ENCODE results near the gene RASA2. TPM values are rescaled to one million over a fixed set of nuclear protein-coding genes. Genes with fewer than 3 reads are reported as not detected.

RASA2 gene
- total and polyA plus RNA-seq, 2 of the 4 experiments (the other 2 are of a cell fraction) = 6.1 to 14.0 TPM

DNA sequence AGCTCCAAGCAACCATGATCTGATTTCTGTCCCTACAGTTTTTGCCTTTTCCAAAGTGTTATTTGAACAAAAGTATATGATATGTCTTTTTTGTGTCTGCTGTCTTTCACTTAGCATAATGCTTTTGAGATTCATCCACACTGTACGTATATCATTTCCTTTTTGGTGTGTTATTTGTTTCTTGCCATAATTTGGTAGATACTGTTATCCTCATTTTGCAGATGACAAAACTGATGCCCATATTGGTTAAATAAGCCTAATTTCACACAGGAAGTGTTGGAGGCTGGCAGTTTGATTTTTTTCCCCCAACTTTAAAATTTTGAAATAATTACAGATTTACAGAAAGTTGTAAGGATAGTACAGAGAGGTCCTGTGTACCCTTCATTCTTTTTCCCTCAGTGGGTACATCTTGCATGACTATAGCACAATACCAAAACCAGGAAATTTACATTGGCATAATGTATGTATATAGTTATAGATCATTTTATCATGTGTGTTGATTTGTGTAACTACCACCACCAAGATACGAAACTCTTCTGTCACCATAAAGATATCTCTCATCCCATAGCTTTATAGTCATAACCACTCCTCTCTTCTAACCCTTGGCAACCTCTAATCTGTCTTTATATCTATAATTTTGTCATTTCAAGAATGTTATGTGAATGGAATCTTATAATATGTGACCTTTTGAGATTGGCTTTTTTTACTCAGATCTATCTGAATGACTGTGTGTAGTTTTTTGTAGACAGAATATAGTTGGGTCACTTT lies 55.6 kb downstream of the RASA2 start:
- Histone ChIP-seq H3K23ac (ENCODE audit: low read depth, low read length) (no peak overlapping the region), H3K4me2 (ENCODE audit: low read depth, low read length) (no peak overlapping the region), H2BK120ac (ENCODE audit: low read depth, low read length) (no peak overlapping the region), H4K91ac (ENCODE audit: insufficient read depth, low read depth, low read length) (no peak overlapping the region), H3K4me1 (ENCODE audit: control insufficient read depth, insufficient read depth, low read length) (peaks cover 2% of the 10 kb centered on the region; the same call in 1 of the 2 replicates), H2AK5ac (ENCODE audit: low read depth, low read length) (no peak overlapping the region), H2AFZ (replicated peaks; ENCODE audit: low read length, poor library complexity) (no peak overlapping the region), H4K20me1 (ENCODE audit: insufficient read depth, low read length) (no peaks in the 10 kb centered on the region), H3K9me1 (ENCODE audit: insufficient read depth, low read length) (no peaks in the 10 kb centered on the region), H3K4me3 (ENCODE audit: insufficient read depth, low read depth, low read length) (no peak overlapping the region), H2BK15ac (ENCODE audit: low read depth, low read length) (no peak overlapping the region), H3K36me3 (ENCODE audit: control insufficient read depth, insufficient read depth, low read length) (peaks cover 11% of the 10 kb centered on the region), H3K27ac (ENCODE audit: insufficient read depth, low read length) (no peak overlapping the region), H3K4ac (ENCODE audit: low read depth, low read length) (no peak overlapping the region), H4K8ac (ENCODE audit: low read depth in 2 of 2, low read length in 2 of 2) (no peak overlapping the region), H3K79me1 (ENCODE audit: low read depth in 1 of 2, low read length in 2 of 2) (peaks cover 25 to 32% of the 10 kb centered on the region in 2 experiments), H3K9me3 (ENCODE audit: control insufficient read depth, insufficient read depth, low read length) (peaks cover 4% of the 10 kb centered on the region), H3K18ac (ENCODE audit: low read depth, low read length) (no peak overlapping the region), H3K9ac (ENCODE audit: low read depth, low read length) (no peak overlapping the region), H2BK20ac (ENCODE audit: low read depth, low read length) (no peak overlapping the region), H3K56ac (ENCODE audit: extremely low read depth, insufficient read depth, low read length) (no peak overlapping the region), H3K14ac (replicated peaks; ENCODE audit: low read depth, low read length) (no peak overlapping the region), H3K27me3 (ENCODE audit: control insufficient read depth, insufficient read depth, low read length) (no peaks in the 10 kb centered on the region), H2AK9ac (replicated peaks; ENCODE audit: low read depth, low read length, poor library complexity) (no peak overlapping the region), H2BK5ac (ENCODE audit: low read depth, low read length, poor library complexity, severe bottlenecking) (no peak overlapping the region), H4K5ac (ENCODE audit: low read depth, low read length) (no peak overlapping the region)
- BruUV-seq (replicated peaks) = no TSS peak
- POLR2A ChIA-PET (ENCODE audit: unreplicated experiment) = no interaction called here
- DNase-seq = no peak
- ATAC-seq (ENCODE audit: low read depth) = no peak
- intact Hi-C loops (cut with micrococcal nuclease) (no loop called here), dilution Hi-C loops (cut with HindIII; ENCODE audit: low sequenced_read_pairs, unreplicated experiment) (no loop called here), in situ Hi-C loops (cut with MboI; ENCODE audit: low sequenced_read_pairs) (loop anchor here (10.0 kb wide), 1 partner anchor 238 kb away; no protein-coding TSS in a partner anchor)
- WGBS, 2 experiments (ENCODE audit: extremely low coverage in 2 of 2, insufficient read length in 1 of 2) = no CpG with 5 or more reads among the region's 2 CpGs
- CTCF ChIA-PET = no interaction called here
- TF ChIP-seq, protein P1, sequence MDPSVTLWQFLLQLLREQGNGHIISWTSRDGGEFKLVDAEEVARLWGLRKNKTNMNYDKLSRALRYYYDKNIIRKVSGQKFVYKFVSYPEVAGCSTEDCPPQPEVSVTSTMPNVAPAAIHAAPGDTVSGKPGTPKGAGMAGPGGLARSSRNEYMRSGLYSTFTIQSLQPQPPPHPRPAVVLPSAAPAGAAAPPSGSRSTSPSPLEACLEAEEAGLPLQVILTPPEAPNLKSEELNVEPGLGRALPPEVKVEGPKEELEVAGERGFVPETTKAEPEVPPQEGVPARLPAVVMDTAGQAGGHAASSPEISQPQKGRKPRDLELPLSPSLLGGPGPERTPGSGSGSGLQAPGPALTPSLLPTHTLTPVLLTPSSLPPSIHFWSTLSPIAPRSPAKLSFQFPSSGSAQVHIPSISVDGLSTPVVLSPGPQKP (IDR thresholded peaks at IDR 0.05; ENCODE audit: borderline replicate concordance, low read depth, low read length) = no peak
- no peak for TF ChIP-seq SMC3 (IDR thresholded peaks at IDR 0.05; ENCODE audit: low read depth, low read length)
- TF ChIP-seq POLR2A (IDR thresholded peaks at IDR 0.05; ENCODE audit: low read depth, low read length) = no peak
- TF ChIP-seq, protein P2, sequence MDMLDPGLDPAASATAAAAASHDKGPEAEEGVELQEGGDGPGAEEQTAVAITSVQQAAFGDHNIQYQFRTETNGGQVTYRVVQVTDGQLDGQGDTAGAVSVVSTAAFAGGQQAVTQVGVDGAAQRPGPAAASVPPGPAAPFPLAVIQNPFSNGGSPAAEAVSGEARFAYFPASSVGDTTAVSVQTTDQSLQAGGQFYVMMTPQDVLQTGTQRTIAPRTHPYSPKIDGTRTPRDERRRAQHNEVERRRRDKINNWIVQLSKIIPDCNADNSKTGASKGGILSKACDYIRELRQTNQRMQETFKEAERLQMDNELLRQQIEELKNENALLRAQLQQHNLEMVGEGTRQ (IDR thresholded peaks at IDR 0.05; ENCODE audit: low read depth, low read length) = no peak
